Uterus (tissue), 2 donors: ENCODE data around the gene RPL36.

Source experiments
- CTCF ChIP-seq, 4 experiments: fragments of 200-600 bp in 2 of 4; fragments of 450-650 bp in 2 of 4; sonication (generic) in 2 of 4; IDR thresholded peaks; one replicate each; pipeline ENCODE4 v1.5.1; 2016 to 2019; ENCODE audit warnings: antibody characterized with exemption in 4 of 4, mild to moderate bottlenecking in 2 of 4, moderate library complexity in 1 of 4
- POLR2A ChIP-seq, 2 donors: fragments of 450-650 bp; IDR thresholded peaks; one replicate each; pipeline ENCODE4 v1.6.1; 2016; ENCODE audit warnings: antibody characterized with exemption in 2 of 2, mild to moderate bottlenecking in 1 of 2, moderate library complexity in 1 of 2

- TF ChIP-seq CTCF (IDR thresholded peaks at IDR 0.05) (no peak), POLR2A (IDR thresholded peaks at IDR 0.05) (no peak)
Measured at GRCh38 chr19:5695649-5696195, 5.6 kb downstream of the RPL36 start.
